ENCODE results near the gene TNPO3.

Gene TNPO3

DNA sequence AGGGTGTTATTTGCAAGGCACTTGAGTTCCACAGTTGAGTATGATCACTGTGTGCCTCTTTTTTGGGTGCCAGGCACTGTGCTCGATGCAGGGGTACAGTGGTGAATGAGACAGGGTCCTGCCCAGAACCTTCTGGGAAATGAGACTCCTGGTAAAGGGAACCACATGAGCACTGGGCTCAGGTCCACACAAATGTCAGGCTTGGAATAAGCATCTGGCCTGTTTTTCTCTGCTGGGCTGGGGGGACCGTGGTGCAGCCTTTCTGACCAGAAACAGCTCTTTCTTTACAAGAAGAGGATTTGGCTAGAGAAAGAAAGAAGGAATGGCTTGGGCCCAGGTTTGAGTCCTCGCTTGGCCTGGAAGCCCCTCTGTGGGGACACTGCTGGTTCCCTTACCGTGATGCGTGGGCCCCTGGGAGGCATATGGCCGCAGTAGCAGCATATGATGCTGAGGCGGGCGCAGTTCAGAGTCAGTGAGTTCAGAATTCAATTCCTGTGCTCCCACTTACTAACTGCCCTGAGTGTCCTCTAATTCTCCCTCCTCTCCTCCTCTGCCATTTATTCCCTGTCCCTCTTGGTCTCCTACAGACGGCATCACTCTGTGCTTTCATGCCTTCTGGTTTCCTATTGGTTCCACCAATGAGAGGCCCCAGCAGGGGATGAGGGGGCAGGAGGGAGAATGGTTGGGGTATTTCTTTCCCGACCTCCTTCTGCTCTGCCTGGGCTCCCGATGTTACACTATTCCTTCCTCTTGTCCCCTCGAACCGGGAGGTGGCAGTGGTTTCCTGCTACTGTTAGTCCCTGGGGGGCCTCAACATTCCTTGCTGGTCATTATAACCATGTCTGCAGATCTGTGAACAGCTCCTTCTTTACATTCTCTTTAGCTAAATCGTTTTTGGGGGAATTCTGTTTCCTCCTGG is 134.8 kb downstream of the TNPO3 start:
- H3K4me3 ChIP-seq (replicated peaks; ENCODE audit: low read depth, low read length), result no peak overlapping the region
- DNase-seq (ENCODE audit: extremely low read depth, low read depth), result no peak
- TF ChIP-seq, protein P1, sequence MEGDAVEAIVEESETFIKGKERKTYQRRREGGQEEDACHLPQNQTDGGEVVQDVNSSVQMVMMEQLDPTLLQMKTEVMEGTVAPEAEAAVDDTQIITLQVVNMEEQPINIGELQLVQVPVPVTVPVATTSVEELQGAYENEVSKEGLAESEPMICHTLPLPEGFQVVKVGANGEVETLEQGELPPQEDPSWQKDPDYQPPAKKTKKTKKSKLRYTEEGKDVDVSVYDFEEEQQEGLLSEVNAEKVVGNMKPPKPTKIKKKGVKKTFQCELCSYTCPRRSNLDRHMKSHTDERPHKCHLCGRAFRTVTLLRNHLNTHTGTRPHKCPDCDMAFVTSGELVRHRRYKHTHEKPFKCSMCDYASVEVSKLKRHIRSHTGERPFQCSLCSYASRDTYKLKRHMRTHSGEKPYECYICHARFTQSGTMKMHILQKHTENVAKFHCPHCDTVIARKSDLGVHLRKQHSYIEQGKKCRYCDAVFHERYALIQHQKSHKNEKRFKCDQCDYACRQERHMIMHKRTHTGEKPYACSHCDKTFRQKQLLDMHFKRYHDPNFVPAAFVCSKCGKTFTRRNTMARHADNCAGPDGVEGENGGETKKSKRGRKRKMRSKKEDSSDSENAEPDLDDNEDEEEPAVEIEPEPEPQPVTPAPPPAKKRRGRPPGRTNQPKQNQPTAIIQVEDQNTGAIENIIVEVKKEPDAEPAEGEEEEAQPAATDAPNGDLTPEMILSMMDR (IDR thresholded peaks at IDR 0.05; ENCODE audit: low read depth, low read length, missing control alignments), result no peak

DNA sequence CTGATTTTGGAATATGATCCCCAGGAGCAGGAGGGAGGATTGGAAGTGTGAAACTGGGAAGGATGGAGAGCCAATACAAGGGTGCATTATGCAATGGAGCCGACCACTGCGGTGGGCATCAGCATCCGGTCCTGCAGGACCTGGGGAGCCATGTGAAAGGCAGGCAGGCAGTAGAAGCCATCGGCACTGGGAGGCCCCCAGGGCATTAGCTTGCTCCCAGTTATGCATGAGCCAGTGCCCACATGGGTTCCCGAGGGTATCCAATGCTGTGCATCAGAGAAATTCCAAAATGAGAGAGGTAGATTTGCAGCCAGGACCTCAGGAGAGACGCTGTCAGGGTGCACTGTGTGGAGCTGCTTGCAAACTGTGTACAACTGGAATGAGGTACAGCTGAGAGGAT is 135.7 kb downstream of the TNPO3 start:
- TF ChIP-seq, protein P1 (IDR thresholded peaks at IDR 0.05; ENCODE audit: low read depth, low read length, missing control alignments), result no peak
- no peak overlapping the region for H3K4me3 ChIP-seq (replicated peaks; ENCODE audit: low read depth, low read length)
- no peak for DNase-seq (ENCODE audit: extremely low read depth, low read depth)

DNA sequence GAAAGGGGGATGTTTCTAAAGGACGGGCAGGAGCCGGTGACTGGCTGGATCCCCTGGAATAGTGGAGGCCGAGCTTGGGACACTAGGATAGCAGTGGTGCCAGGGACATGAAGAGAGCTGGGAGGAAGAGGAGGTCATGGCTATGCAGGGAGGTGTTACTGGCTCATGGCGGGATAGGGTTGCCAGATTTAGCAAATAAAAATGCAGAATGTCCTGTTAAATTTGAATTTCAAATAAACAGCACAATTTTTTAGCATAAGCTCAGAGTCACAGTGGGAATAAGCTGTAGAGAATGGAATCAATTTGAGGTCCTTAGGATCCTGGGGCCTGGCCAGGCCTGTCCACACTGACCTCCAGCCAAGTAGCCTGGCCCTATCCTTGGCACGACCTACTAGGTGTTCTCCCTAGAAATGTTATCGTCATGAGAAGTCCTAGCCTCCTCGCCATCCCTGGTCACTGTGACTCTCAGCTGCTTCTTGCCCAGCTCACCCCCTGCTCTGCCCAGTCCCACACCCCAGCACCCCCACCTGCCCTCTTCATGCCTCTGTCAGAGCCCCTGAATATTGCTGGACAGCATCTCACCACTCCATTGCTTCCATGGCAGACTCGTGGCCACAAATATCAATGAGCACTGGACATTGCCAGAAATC is 136.8 kb downstream of the TNPO3 start:
- TF ChIP-seq, protein P1 (IDR thresholded peaks at IDR 0.05; ENCODE audit: low read depth, low read length, missing control alignments), result no peak
- DNase-seq (ENCODE audit: extremely low read depth, low read depth), result no peak
- no peak overlapping the region for H3K4me3 ChIP-seq (replicated peaks; ENCODE audit: low read depth, low read length)

DNA sequence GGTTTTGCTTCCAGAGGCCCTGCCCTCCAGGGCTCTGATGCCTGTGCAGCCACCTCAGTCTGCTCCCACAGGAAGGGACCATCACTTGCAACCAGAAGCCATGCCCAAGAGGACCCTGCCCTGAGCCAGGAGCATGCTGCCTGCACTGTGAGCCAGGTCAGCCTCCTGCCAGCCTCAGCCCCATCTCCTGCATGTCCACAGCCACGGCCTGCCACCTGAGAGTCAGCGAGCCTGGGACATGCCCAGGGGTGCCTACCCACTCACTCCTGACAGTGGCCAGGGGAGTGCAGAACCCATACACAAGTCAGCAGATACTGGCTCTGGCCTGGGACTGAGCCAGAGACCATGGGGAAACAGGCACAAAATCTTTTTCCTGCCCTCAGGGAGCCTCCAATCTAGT is 137.8 kb downstream of the TNPO3 start:
- TF ChIP-seq, protein P1 (IDR thresholded peaks at IDR 0.05; ENCODE audit: low read depth, low read length, missing control alignments), result no peak
- no peak overlapping the region for H3K4me3 ChIP-seq (replicated peaks; ENCODE audit: low read depth, low read length)
- no peak for DNase-seq (ENCODE audit: extremely low read depth, low read depth)

DNA sequence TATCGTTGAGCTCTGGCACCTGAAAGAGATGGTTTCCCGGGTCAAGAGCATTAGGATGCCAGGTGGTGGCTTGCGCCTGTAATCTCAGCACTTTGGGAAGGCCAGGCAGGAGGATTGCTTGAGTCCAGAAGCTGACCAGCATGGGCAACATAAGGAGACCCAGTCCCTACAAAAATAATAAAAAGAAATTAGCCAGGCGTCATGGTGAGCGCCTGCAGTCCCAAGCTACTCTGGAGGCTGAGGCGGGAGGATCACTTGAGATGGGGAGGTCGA is 138.3 kb downstream of the TNPO3 start:
- DNase-seq (ENCODE audit: extremely low read depth, low read depth), result no peak
- TF ChIP-seq, protein P1 (IDR thresholded peaks at IDR 0.05; ENCODE audit: low read depth, low read length, missing control alignments), result no peak
- no peak overlapping the region for H3K4me3 ChIP-seq (replicated peaks; ENCODE audit: low read depth, low read length)

DNA sequence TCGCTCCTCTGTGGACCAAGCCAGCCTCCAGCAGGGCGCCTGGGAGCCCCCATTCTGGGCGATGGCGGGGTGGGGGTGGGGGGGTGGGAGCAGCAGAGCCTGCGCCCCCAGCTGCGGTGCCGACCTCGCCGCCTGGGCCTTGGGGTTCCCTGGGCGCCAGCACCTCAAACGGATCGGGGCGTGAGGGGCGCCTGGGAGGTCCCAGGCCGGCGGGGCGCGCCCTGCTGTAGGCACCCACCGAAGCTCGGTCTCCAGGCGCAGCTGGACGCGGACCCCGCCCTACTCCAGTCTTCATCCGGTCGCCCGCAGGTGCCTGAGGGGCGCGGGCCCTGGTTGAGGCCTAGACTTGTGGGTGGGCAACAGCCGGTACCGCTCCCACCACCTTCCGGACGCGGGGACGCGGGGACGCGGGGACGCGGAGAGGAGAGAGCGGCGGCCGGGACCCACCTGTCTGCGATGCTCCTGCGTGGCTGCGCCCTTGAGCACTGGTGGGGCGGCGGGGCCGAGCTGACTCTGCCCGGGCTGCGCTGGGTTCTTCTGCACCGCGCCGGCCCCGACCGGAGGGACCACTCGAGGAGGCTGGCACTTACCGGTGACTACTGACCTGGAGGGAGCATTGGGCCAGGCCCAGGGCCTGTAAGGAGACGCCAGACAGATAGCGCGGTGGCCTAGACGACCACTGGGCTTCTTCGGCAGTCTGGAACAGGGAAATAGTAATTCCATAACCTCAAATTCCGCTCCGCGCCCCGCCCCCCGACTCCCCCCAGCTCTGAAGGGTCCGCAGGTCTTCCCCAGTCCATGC is 138.9 kb downstream of the TNPO3 start:
- no peak overlapping the region for H3K4me3 ChIP-seq (replicated peaks; ENCODE audit: low read depth, low read length)
- DNase-seq (ENCODE audit: extremely low read depth, low read depth), result no peak
- TF ChIP-seq, protein P1 (IDR thresholded peaks at IDR 0.05; ENCODE audit: low read depth, low read length, missing control alignments), result no peak
